GM20000 (cell line): Measurements from ENCODE around the gene USE1.

Experiments used
- DNase-seq: peaks from one replicate; pipeline ENCODE4 v3.0.0; 2012; ENCODE audit warnings: low spot score
- CTCF ChIP-seq: IDR thresholded peaks from 2 replicates; pipeline ENCODE4 v1.5.1; 2012; ENCODE audit warnings: mild to moderate bottlenecking, control low read depth; ENCODE audit errors: extremely low read depth, missing control alignments

USE1 gene

DNA sequence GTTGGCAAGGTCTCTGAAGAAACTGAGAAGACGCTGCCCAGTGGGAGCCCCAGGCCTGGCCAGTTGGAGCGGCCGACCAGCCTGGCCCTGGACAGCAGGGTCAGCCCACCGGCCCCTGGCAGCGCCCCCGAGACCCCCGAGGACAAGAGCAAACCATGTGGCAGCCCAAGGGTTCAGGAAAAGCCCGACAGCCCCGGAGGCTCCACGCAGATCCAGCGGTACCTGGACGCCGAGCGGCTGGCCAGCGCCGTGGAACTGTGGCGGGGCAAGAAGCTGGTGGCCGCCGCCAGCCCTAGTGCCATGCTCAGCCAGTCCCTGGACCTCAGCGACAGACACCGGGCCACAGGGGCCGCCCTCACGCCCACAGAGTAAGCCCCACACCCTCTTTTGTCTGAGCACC lies 20.1 kb upstream of the USE1 start:
- DNase-seq: no peak
- no peak for TF ChIP-seq CTCF

DNA sequence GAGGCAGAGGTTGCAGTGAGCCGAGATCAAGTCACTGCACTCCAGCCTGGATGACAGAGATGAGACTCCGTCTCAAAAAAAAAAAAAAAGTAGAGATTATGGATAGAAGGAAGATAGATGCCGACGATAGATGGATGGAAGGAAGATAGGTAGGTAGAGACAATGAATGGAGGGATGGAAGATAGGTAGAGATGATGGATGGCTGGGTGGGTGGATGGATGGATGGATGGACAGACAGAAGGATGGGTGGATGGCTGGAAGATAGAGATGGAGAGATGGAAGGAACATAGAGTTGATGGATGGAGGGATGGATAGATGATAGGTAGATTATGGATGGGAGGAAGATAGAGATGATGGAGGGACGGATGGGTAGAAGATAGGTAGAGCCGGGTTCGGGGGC lies 18.5 kb upstream of the USE1 start:
- no peak for TF ChIP-seq CTCF
- no peak for DNase-seq

DNA sequence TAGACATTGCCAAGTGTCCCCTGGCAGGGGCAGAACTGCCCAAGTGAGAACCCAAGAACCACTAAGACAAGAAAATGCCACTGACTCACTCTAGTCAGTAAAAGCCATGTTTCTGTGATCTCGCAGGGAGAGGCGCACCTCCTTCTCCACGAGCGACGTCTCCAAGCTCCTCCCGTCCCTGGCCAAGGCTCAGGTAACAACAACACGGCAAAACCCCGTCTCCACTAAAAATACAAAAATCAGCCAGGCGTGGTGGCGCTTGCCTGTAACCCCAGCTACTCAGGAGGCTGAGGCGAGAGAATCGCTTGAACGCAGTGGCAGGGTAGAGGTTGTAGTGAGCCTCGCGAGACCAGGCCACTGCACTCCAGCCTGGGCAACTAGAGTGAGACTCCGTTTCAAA lies 17.5 kb upstream of the USE1 start:
- no peak for DNase-seq
- no peak for TF ChIP-seq CTCF

GRCh38 chr19:17200408-17201079 lies 14.6 kb upstream of the USE1 start:
- no peak for TF ChIP-seq CTCF
- DNase-seq: no peak

- no peak for DNase-seq
- no peak for TF ChIP-seq CTCF
Observed at GRCh38 chr19:17202249-17202648, 12.9 kb upstream of the USE1 start.

- no peak for DNase-seq
- TF ChIP-seq CTCF: no peak
Observed at GRCh38 chr19:17202713-17203112, 12.4 kb upstream of the USE1 start.

GRCh38 chr19:17205237-17206140 lies 9.7 kb upstream of the USE1 start:
- DNase-seq: no peak
- TF ChIP-seq CTCF: peak; percentile 53
